Fibroblast of pulmonary artery (primary cell): ENCODE measurements around the gene DNER.
"Not testable (repeated sequence)": the region's sequence is repeated elsewhere in the genome, so short reads cannot be mapped to it uniquely, and the experiment has no call there.

Experiments used
- DNase-seq: peaks from one replicate; pipeline ENCODE4 v3.0.0-alpha.2; 2010; ENCODE audit warnings: low read depth
- H3K4me3 ChIP-seq: replicated peaks from 2 replicates; pipeline ENCODE4 v1.5.1; 2011; ENCODE audit warnings: low read depth, mild to moderate bottlenecking, control low read depth, low read length, moderate library complexity
- CTCF ChIP-seq: IDR thresholded peaks from 2 replicates; pipeline ENCODE4 v1.5.1; 2011; ENCODE audit warnings: mild to moderate bottlenecking, control low read depth, low read length, inconsistent platforms; ENCODE audit errors: missing control alignments

Gene DNER

GRCh38 chr2:229627728-229628127 lies 86.6 kb downstream of the DNER start:
- DNase-seq, result no peak
- no peak for TF ChIP-seq CTCF
- no peak overlapping the region for H3K4me3 ChIP-seq

GRCh38 chr2:229622495-229623355 lies 91.6 kb downstream of the DNER start:
- no peak overlapping the region for H3K4me3 ChIP-seq
- no peak for TF ChIP-seq CTCF
- DNase-seq, result no peak

- H3K4me3 ChIP-seq, result no peak overlapping the region
- TF ChIP-seq CTCF, result no peak
- no peak for DNase-seq
Observed at GRCh38 chr2:229620759-229621158, 93.6 kb downstream of the DNER start.

- H3K4me3 ChIP-seq, result no peak overlapping the region
- no peak for TF ChIP-seq CTCF
- no peak for DNase-seq
Observed at GRCh38 chr2:229620289-229620688, 94.1 kb downstream of the DNER start.

- no peak for TF ChIP-seq CTCF
- H3K4me3 ChIP-seq, result no peak overlapping the region
- DNase-seq, result no peak
Observed at GRCh38 chr2:229616433-229616832, 97.9 kb downstream of the DNER start.

- not testable (repeated sequence) for DNase-seq, H3K4me3 ChIP-seq
Observed at GRCh38 chr2:229614021-229614420, 100.3 kb downstream of the DNER start.

GRCh38 chr2:229612384-229612971 lies 101.9 kb downstream of the DNER start:
- H3K4me3 ChIP-seq, result no peak overlapping the region
- DNase-seq, result no peak
- no peak for TF ChIP-seq CTCF
